HepG2 (cell line): ENCODE results near the gene TUBA4B. TPM values are rescaled to one million over a fixed set of nuclear protein-coding genes. Genes with fewer than 3 reads are reported as not detected.

Experiments used
- ASH2L ChIP-seq: fragments of 300-600, 200-600 bp; sonication (generic); IDR thresholded peaks from 2 replicates; pipeline ENCODE4 v1.7.0; 2017; ENCODE audit warnings: low read depth, mild to moderate bottlenecking, moderate library complexity, mixed read lengths, low read length; ENCODE audit not compliant: insufficient read length
- CERS6 ChIP-seq: sonication (generic); formaldehyde crosslinking; IDR thresholded peaks from 2 replicates; pipeline ENCODE4 v1.5.0; 2020; ENCODE audit warnings: missing genetic modification reagents
- ELF3 ChIP-seq: IDR thresholded peaks from 2 replicates; pipeline ENCODE4 v1.6.1; 2016; ENCODE audit warnings: missing genetic modification reagents, missing compliant biosample characterization
- MED1 ChIP-seq: sonication (generic); formaldehyde crosslinking; IDR thresholded peaks from 2 replicates; pipeline ENCODE4 v1.4.0; 2020; ENCODE audit warnings: missing genetic modification reagents
- MIER2 ChIP-seq: IDR thresholded peaks from 2 replicates; pipeline ENCODE4 v1.6.1; 2016; ENCODE audit warnings: missing biosample characterization, missing genetic modification reagents
- POLR2G ChIP-seq: fragments of 200-400 bp; formaldehyde crosslinking; IDR thresholded peaks from 2 replicates; pipeline ENCODE4 v1.6.1; 2018; ENCODE audit warnings: mild to moderate bottlenecking, low read depth, low read length, moderate library complexity
- RAD21 ChIP-seq: fragments of 450-650 bp; formaldehyde crosslinking; IDR thresholded peaks from 2 replicates; pipeline ENCODE4 v1.5.0; 2020; ENCODE audit warnings: mild to moderate bottlenecking
- RXRA ChIP-seq: sonication (generic); formaldehyde crosslinking; IDR thresholded peaks from 2 replicates; pipeline ENCODE4 v1.5.1; 2020; ENCODE audit warnings: missing genetic modification reagents
- SP2 ChIP-seq: sonication (generic); formaldehyde crosslinking; IDR thresholded peaks from 2 replicates; pipeline ENCODE4 v1.5.1; 2020; ENCODE audit warnings: mild to moderate bottlenecking, missing genetic modification reagents
- ZFP41 ChIP-seq: sonication (generic); formaldehyde crosslinking; IDR thresholded peaks from 2 replicates; pipeline ENCODE4 v1.4.0; 2020; ENCODE audit warnings: mild to moderate bottlenecking, missing genetic modification reagents, borderline replicate concordance
- ZNF276 ChIP-seq: sonication (generic); formaldehyde crosslinking; IDR thresholded peaks from 2 replicates; pipeline ENCODE4 v1.4.0; 2020; ENCODE audit warnings: mild to moderate bottlenecking, low read depth, missing genetic modification reagents
- ZNF318 ChIP-seq: sonication (generic); formaldehyde crosslinking; IDR thresholded peaks from 2 replicates; pipeline ENCODE4 v1.4.0; 2020; ENCODE audit warnings: mild to moderate bottlenecking, missing genetic modification reagents
- ZNF329 ChIP-seq: sonication (generic); formaldehyde crosslinking; IDR thresholded peaks from 2 replicates; pipeline ENCODE4 v1.9.0; 2021; ENCODE audit warnings: low read depth, mild to moderate bottlenecking, missing genetic modification reagents
- ZNF430 ChIP-seq: sonication (generic); formaldehyde crosslinking; IDR thresholded peaks from 2 replicates; pipeline ENCODE4 v1.9.0; 2021; ENCODE audit warnings: mild to moderate bottlenecking, missing genetic modification reagents
- ZNF510 ChIP-seq: sonication (generic); formaldehyde crosslinking; IDR thresholded peaks from 2 replicates; pipeline ENCODE4 v1.4.0; 2020; ENCODE audit warnings: low read depth, mild to moderate bottlenecking, missing genetic modification reagents
- ZNF724P ChIP-seq: sonication (generic); formaldehyde crosslinking; IDR thresholded peaks from 2 replicates; pipeline ENCODE4 v1.8.0; 2022; ENCODE audit warnings: missing genetic modification reagents, borderline replicate concordance
- ZNF766 ChIP-seq: sonication (generic); formaldehyde crosslinking; IDR thresholded peaks from 2 replicates; pipeline ENCODE4 v1.5.0; 2020; ENCODE audit warnings: missing genetic modification reagents, borderline replicate concordance
- ZNF788 ChIP-seq: sonication (generic); formaldehyde crosslinking; IDR thresholded peaks from 2 replicates; pipeline ENCODE4 v1.5.0; 2020; ENCODE audit warnings: mild to moderate bottlenecking, missing genetic modification reagents, borderline replicate concordance
- ZSCAN31 ChIP-seq: sonication (generic); formaldehyde crosslinking; IDR thresholded peaks from 2 replicates; pipeline ENCODE4 v1.5.0; 2020; ENCODE audit warnings: low read depth, mild to moderate bottlenecking, missing genetic modification reagents
- polyA plus RNA-seq, 8 experiments: library from polyadenylated mRNA; depleted of rRNA in 3 of 8; stranded (reverse) in 7 of 8; unstranded in 1 of 8; fragments of >200 nt; fragmentation: Illumina TruSeq in 4 of 8; extraction: Trizol in 4 of 8; gene quantifications; 2 replicates each; pipeline versions ENCODE4 v1.2.1 to v1.2.3, GENCODE V29; 2011 to 2016; ENCODE audit warnings: low read depth in 4 of 8, missing spikeins in 1 of 8, mixed read lengths in 1 of 8; ENCODE audit not compliant: insufficient read depth in 1 of 8
- total RNA-seq, 5 experiments: library from RNA; depleted of rRNA; stranded (reverse); fragments of >200 nt; fragmentation: Illumina TruSeq; extraction: Trizol; gene quantifications; 2 replicates each; pipeline ENCODE4 v1.2.3, GENCODE V29; 2016; ENCODE audit warnings: low read depth in 1 of 5

Gene TUBA4B
- total and polyA plus RNA-seq, 2 of the 13 experiments (the other 11 are each of a cell fraction or from before 2014, with no cell fraction given), result 0.18 to 0.22 TPM

- peak; percentile 49; the same call in 1 of the 2 replicates for TF ChIP-seq MED1 (CRISPR knock-in tag)
- TF ChIP-seq ZFP41 (CRISPR knock-in tag), result no peak
- TF ChIP-seq ZNF724P (CRISPR knock-in tag), result 0 out of 2 replicates have a peak, but pooled peaks have one; percentile 52
- no peak for TF ChIP-seq ASH2L
- no peak for TF ChIP-seq CERS6 (CRISPR knock-in tag)
- TF ChIP-seq ZNF788 (CRISPR knock-in tag), result peak; percentile 75; the same call in 1 of the 2 replicates
- peak; percentile 43; the same call in 1 of the 2 replicates for TF ChIP-seq ELF3 (CRISPR knock-in tag)
- peak; percentile 80 for TF ChIP-seq MIER2 (CRISPR knock-in tag)
- TF ChIP-seq ZSCAN31 (CRISPR knock-in tag), result 0 out of 2 replicates have a peak, but pooled peaks have one; percentile 46
- TF ChIP-seq RXRA (CRISPR knock-in tag), result 0 out of 2 replicates have a peak, but pooled peaks have one; percentile 21
- no peak for TF ChIP-seq ZNF766 (CRISPR knock-in tag)
- TF ChIP-seq ZNF318 (CRISPR knock-in tag), result 0 out of 2 replicates have a peak, but pooled peaks have one; percentile 2
- peak; percentile 68; the same call in 1 of the 2 replicates for TF ChIP-seq ZNF329 (CRISPR knock-in tag)
- TF ChIP-seq ZNF510 (CRISPR knock-in tag), result 0 out of 2 replicates have a peak, but pooled peaks have one; percentile 43
- TF ChIP-seq ZNF430 (CRISPR knock-in tag), result peak; percentile 34; the same call in 1 of the 2 replicates
- no peak for TF ChIP-seq POLR2G
- 0 out of 2 replicates have a peak, but pooled peaks have one; percentile 23 for TF ChIP-seq ZNF276 (CRISPR knock-in tag)
- TF ChIP-seq SP2 (CRISPR knock-in tag), result peak; percentile 37; the same call in 1 of the 2 replicates
- TF ChIP-seq RAD21 (CRISPR knock-in tag), result peak; percentile 86
These were observed 45.8 kb downstream of the TUBA4B start (continued) for GRCh38 chr2:219298759-219299371.
